RPMI8226 (cell line): ENCODE data around the gene FUNDC2.

Source experiments
- DNase-seq: peaks from one replicate; pipeline ENCODE4 v3.0.0-alpha.2; 2015

Gene FUNDC2

GRCh38 chrX:155023907-155024833, 2.5 kb upstream of the FUNDC2 start:
- no peak for DNase-seq

GRCh38 chrX:155026420-155026726, 271 bp upstream of the FUNDC2 start:
- no peak for DNase-seq

DNA sequence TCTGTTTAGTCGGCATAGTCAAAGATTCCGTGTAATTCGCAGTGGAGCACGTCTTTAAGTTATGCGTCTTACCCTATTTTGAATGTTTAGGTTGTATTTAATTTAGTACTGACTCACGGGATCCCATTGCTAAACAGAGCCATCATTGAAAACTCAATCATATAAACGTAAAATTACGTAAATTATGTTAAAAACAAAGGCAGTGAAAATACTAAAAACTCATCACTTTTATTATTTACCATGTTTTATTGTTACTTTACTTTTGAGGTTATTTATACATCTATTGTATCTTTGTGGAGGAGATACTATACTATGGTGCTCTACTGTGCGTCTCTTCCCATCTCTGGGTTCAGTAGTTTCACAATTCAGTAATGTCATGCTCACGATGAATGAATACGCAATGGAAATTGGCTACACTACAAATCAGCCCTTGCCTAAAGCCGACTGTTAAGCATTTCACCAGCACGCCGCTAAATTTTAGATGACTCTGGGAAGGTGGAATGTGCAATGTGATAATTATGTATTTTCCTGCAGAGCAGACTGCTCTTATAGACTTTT, 944 bp downstream of the FUNDC2 start:
- peak; percentile 52 for DNase-seq

- DNase-seq, result peak; percentile 15
Measured at GRCh38 chrX:155028129-155028528, 1.5 kb downstream of the FUNDC2 start.

GRCh38 chrX:155028877-155029291, 2.2 kb downstream of the FUNDC2 start:
- no peak for DNase-seq

DNA sequence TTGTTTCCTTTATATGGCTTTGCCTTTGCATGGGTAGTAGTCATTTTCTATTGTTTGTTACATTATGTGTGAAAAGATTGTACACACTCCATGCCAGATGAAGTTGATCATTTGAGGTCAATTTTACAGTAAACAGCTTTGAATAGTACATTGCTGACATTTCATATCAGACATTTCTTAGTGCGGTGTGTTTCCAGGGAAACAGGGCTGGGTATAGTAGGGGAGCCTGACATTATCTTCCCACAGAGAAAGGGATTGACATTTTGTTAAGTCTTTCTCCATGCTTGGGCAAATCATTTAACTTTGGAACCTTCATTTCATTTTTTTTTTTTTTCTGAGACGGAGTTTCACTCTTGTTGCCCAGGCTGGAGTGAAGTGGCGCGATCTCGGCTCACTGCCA, 5.0 kb downstream of the FUNDC2 start:
- DNase-seq, result no peak

GRCh38 chrX:155035688-155036087, 9.0 kb downstream of the FUNDC2 start:
- no peak for DNase-seq

GRCh38 chrX:155046129-155046810, 19.6 kb downstream of the FUNDC2 start:
- no peak for DNase-seq

- DNase-seq, result no peak
Measured at GRCh38 chrX:155046811-155047528, 20.3 kb downstream of the FUNDC2 start.

DNA sequence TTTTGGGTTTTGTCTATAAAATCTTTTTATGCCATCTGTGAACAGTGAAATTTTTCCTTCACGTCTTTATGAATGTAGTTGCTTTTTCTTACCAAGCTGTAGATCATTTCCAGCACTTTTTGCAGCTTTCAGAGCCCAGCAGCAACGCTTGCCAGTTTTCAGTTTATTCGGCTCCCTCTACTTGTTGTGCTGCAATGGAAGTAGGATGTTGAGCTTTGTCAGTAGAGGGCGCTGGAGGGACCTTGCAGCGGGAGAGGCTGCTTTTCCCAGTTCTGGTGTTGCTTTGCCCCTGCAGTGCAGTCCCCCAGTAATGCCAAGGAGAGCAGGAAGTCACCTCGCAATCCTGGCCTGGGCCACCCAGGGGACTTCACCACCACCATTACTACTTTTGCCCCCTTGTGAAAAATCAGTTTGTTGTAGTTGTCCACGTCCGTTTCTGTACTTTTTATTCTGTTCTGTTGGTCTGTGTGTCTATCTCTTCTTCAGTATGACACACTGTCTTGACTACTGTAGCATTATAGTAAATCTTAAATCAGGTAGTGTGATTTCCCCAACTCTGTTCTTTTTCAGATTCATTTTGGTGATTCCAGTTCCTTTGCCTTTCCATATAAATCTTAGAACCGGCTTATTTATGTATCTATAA, 22.5 kb downstream of the FUNDC2 start:
- DNase-seq, result peak; percentile 36

DNA sequence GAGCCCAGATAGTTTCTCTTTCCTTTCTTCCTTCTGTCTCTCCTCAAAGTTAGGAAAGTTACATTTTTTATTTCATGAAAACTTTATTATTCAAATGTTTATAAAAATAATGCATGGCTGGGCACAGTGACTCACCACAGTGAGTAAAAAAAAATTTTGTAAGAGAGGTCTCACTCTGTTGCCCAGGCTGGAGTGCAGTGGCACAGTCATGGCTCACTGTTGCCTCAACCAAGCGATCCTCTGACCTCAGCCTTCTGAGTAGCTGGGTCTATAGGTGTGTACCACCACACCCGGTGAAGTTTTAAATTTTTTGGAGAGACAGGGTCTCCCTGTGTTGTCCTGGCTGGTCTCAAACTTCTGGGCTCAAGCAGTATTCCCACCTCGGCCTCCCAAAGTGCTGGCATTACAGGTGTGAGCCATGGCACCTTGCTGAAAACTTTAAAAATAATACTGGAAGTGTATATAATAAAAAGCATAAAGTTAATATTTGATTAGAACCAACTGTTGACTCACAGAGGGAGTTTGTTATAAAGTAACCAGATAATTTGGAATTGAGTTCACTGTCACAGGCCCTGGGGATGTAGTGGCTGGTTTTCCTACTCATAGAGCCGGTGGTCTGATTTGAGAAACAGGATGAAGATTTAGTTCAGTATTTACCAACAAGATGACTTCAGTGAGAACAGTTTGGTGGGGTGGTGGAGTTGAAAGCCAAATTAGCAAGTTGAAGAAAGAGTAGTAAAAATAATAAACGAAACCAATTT, 26.3 kb downstream of the FUNDC2 start:
- no peak for DNase-seq

DNA sequence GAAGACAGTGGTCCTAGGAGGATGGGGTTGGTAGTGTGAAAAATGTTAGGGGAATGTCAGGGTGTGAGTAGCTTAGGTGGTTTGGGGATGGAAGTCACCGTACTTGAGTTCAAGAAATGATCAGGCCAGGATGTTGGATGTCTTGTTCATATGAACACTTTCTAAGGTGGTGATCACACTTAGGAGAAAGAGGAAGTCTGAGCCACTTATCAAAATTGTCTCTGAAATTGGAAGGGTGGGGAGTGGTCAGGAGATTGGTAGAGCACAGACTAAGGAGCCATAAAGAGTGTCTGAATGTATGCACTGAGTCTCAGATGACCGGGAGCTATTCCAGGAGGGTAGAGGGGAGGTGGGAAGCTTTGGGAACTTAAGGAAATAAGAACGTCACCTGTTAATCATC, 27.0 kb downstream of the FUNDC2 start:
- no peak for DNase-seq

DNA sequence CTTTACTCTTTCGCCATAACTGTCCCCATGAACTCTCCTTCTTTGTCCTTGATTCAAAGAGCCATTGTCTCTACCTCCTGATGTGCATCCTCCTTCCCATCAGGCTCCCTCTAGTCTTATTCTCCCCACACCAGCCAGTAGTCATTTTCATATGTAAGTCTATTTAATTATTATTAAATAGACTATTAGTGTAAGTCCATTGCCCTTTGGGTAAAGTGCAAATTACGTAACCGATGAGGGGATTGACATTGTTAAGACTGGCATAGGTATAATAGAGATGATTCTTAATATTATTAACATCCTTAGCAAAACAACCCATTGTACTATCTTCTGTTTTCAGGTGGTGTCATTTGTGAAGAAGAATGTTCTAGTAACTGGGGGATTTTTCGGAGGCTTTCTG, 27.6 kb downstream of the FUNDC2 start:
- DNase-seq, result no peak

GRCh38 chrX:155055494-155055893, 28.9 kb downstream of the FUNDC2 start:
- no peak for DNase-seq

DNA sequence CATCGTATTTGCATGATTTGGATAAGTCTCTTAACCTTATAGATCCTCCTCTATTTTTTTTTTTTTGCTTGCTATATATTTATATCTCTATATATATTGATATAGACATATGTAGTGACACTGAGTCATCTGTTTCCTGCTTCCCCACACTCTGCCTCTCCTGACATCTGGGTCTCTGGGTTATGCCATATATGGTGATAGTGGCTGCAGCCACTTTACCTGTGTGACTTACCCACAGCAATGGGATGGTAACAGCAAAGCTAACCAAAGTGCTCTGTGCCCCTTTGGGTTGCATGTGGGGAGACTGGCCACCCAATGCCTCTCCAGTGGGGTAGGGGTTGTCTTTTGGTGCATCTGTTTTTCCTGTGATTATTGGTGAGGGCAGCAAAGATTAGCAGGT, 29.8 kb downstream of the FUNDC2 start:
- DNase-seq, result no peak

- peak; percentile 41 for DNase-seq
Measured at GRCh38 chrX:155056877-155057792, 30.5 kb downstream of the FUNDC2 start.

DNA sequence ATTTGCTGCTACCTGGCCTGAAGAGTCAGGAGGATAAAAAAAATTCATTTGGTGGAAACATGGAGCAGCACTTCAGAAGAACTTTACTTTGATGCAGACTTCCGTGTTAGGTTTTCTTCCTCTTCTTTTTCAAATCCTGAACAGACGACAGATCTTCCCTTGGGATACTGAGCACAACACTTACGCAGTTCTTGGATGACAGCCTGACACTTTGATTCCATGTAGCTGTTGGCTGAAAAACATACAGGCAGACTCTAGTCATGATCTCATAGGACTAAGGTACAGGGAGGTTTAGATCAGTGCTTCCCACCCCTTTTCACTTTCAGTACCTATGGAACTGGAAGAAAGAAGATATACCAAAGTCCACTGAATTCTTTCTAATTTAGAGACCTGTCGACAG, 35.1 kb downstream of the FUNDC2 start:
- no peak for DNase-seq

GRCh38 chrX:155065035-155065734, 38.5 kb downstream of the FUNDC2 start:
- DNase-seq, result no peak

DNA sequence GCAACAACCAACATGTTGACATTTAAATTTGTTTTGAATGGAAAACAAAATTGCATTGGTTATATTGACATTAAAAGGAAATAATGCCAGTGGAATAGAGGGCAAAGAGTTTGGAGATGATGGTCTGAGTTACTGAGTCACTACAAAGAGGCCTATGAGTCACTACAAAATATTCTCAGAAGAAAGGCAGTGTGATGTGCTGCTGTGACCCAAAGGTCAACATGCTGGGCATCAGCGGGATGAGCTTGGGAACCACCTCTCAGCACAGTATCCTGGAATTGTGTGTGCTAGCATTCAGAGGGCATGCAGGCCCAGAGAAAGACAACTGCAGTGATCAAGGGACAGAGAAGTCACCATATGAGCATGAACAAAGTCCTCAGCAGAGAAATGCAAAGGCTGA, 41.5 kb downstream of the FUNDC2 start:
- DNase-seq, result no peak

DNA sequence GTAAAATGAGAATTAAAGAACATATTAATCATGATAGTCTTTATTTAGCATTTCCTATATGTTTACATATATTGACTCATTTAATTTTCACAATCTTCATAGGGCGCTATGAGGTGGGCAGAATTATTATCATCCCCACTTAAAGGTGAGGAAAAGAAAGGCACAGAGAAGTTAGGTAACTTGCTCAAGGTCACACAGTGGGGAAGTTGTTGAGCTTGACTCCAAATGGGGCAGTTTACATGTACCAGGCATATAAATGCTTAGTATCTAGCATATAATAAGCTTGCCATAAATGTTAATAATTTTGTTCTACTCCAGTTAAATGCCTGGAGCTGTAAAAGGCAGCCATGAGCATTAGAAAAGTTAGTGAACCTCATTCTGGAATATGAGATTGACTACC, 42.8 kb downstream of the FUNDC2 start:
- DNase-seq, result no peak
